Activated T-cell treated with anti-CD3 and anti-CD28 coated beads for 48 hours (primary cell): ENCODE data around the gene CCM2.

Source experiments
- DNase-seq: peaks from one replicate; pipeline ENCODE4 v3.0.0-alpha.2; 2020; ENCODE audit warnings: low read depth

Gene CCM2

GRCh38 chr7:45082031-45082830 is 82.2 kb downstream of the CCM2 start:
- DNase-seq: no peak

DNA sequence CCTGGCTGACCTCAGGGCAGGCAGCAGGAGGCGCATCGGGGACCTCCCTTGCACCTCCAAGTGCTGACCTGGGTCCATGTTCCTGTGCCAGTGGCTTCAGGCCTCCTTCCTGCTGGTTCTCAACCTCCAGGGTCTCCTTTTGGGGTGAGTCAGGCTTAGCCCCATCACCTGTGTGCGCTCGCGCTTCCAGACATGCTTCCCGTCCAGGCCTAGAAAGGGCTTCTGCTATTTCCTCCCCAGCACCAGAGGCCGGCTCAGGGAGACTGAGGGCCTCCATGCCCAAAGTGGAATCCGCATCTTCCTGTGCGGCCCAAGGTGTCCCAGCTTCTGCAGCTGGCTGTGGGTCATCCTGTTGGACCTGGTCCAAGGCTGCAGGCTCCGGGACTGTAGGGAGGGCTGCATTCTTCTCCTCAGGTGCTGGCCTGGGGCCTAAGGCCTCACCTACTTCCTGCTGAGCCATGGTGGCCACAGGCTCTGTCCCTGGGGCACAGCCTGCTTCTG is 82.9 kb downstream of the CCM2 start:
- no peak for DNase-seq

GRCh38 chr7:45084336-45084735 is 84.3 kb downstream of the CCM2 start:
- DNase-seq: no peak

- no peak for DNase-seq
Observed at GRCh38 chr7:45084901-45085618, 85.1 kb downstream of the CCM2 start.

DNA sequence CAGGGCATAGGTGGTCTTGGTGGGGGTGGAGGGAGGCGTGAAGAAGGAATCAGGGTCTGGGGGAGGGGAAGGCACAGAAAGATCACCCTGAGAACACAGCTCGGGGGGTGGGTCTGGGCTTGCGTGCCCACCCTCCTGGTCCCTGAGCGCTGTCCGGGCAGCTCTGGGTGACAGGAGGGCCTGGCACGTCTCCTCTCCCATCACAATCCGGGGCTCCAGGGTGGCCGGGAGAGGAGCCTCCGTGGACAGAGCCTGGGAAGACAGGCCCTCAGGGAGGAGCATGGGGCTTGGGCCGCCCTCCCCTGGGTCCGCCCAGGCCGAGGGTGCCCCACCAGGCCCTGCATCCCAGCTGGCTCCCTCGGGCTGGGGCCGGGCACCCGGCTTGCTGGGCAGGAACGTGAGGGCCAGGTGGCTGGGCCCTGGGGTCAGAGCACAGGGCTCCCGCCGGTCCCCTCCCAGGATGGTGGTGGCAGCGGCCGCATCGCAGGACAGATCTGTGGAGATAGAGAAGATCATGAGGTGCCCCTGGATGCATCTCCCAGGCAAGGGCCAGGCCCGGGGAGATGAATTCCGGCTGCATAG is 85.7 kb downstream of the CCM2 start:
- no peak for DNase-seq

DNA sequence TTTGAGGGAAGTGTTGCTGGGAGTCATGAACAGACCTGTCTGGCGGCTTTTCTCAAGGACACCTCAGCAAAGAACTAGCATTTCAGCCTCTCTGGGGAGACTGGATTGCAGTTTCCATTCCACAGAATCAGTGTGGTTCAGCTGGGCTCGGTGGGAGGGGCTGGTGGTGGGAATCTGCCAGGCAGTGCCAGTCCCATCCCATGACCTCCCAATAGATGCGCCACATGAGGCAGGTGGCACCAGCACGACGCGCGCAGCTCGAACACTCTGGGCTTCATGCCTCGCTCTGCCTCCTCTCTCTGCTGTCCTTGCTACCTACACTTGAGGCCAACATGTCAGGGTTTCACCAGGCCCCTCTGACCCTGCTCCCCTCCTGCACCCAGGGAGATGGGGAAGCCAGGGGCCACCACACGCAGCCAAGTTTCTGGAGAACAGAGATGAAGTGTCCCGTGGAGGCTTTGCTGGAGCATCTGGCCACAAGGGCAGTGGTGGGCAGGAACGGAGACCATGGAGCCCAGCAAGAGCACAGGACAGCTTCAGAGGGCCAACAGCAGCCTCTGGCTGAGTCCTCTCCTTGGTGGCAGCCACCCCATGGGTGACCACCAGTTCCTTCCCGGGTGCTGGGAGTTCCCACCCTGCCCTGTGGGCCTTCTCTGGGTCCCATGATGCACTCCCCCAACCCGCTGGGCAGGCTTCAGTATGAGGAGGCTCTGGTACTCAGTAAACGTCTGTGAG is 86.5 kb downstream of the CCM2 start:
- no peak for DNase-seq

GRCh38 chr7:45087301-45088145 is 87.5 kb downstream of the CCM2 start:
- no peak for DNase-seq

DNA sequence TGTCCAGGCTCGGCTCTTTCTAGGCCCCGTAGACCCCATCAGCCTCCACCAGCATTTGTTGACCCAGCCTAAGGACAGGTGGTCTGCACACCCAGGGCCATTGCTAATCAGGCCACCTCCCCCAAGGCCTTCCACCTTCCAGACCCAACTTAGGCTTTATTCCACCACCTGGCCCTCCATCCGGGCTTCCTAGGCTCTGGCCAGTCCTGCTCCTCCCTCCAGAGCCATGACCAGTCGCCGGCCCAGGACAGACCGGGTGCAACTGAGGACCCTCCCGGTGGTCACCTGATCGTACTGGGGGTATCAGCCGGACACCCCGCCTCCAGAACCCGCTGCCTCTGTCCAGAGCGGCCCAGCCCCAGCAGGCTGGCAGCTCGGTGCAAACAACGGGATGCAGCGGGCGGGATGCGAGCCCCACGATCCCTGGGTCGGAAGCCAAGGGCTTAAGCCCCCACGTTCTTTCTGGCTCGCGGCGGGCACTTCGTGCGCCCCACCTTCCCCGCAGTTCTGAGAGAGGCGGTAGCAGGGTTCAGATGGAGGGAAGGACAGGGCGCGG is 88.2 kb downstream of the CCM2 start:
- no peak for DNase-seq

DNA sequence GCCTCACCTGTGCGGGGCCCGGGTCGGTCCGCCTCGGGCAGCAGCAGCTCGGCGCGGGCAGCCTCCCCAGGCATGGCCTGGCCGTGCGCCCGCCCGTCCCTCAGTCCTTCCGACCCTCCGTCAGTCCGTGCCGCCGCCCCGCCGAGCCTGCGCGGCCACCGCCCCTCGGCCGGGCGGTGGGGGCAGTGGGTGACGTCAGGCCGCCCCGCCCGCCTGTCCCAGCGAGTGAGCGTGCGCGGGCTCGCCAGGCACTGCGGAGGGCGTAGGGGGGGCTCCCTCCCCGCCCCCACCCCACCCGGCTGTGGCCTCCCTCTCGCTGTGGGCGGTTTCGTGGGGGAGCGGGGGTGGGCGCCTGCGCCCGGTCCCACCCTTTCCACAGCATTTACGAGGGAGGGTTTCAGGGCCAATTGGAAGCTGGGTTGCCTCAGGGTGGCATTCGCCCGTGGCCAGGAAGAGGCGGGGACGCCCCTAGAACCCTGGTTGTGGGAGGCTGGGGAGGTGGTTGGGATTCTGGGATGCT is 88.9 kb downstream of the CCM2 start, which contains the start of gene NACAD:
NACAD (minus strand) TSS at position 149 of the 520 bp plus-strand sequence; CDS start at position 74, 75 bp downstream.
- no peak for DNase-seq

DNA sequence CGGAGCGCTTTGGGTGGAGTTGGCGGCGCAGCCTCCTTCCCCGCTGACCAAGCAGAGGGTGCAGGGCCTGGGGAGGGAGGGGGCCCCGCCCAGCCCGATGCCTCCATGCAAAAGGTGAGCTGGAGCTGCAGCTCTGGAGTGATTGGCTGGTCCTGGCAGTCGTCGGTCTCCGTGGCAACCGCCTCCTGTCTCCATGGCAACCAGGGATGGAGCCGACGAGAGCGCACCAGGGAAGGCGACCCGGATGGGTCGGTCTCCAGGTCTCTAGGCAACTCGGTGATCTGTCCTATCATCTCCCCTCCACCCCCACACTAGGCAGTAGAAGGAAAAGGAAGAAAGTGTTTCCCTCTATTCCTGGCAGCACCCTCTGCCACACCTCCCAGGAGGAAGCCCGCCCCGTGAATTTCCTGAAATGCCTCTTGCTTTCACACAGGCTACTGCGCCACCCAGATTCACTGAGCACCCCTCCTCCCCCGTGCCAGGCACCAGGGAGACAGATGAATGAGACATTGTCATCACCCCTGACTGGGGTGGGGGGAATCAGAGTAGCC is 89.4 kb downstream of the CCM2 start:
- peak; percentile 64 for DNase-seq

GRCh38 chr7:45092100-45092930 is 92.3 kb downstream of the CCM2 start:
- DNase-seq: no peak

DNA sequence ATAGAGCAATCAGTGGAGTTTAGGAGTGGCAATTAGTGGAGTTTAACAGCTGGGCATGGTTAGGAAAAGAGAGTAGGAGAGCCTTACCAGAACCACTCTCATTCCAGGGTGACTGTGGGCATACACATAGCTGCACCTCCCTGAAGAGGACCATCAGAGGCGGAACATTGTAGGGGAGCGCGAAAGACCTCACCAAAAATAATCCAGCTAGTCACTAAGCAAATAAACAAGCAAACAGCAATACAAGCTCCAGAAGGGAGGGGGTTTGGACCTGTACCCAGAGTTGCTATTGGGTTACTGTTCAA is 92.9 kb downstream of the CCM2 start:
- DNase-seq: no peak

- DNase-seq: no peak
Observed at GRCh38 chr7:45098983-45099839, 99.2 kb downstream of the CCM2 start.

DNA sequence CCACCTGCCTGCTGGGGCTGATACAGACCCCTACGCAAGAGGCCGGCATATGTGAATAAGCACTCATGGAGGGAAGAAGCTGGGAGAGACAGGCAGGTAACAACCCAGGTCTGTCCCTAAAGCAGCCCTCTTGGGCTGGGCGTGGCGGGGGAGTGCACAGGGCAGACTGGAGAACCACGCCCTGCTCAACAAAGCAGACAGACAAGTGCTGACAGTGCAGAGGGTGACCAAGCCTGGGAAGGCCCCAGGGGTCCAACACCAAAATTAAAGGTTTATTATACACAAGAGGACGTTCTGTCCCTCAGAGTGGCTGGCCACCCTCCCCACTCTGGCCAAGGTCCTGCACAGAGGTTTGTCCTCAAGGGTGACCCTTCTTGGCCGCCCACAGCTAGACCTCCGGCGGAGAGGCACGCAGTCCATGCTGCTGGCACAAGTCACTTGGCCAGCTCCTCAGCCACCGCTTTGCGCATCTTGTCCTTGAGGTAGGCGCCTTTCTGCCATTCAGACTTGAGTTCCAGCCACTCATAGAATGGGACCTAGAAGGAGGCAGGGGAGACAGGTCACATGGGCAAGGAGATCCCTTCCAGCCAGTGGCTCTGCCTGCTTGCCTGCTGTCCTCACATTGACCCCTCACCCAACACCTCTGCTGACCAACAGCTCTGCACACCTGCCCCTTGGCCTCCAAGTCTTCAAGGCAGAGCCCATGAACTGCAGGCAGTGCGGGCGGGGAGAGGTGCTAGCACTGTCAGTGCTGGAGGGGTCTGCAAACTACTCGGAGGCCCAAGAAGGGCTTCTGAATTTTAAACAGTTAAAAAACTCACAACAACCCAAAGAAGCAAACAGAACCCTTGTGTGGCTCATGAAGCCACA is 100.1 kb downstream of the CCM2 start:
- no peak for DNase-seq

GRCh38 chr7:45100761-45101480 is 100.9 kb downstream of the CCM2 start:
- DNase-seq: no peak

GRCh38 chr7:45101748-45102147 is 101.7 kb downstream of the CCM2 start:
- no peak for DNase-seq
